GM15510 (cell line): ENCODE results near the gene M6PR.

ENCODE experiments used
- POLR2A ChIP-seq: IDR thresholded peaks from 3 replicates; pipeline ENCODE4 v1.6.1; 2011; ENCODE audit warnings: borderline replicate concordance; ENCODE audit not compliant: insufficient read length; ENCODE audit errors: extremely low read depth

The M6PR gene

GRCh38 chr12:8894986-8895385, 54.5 kb downstream of the M6PR start:
- TF ChIP-seq POLR2A, result no peak

- TF ChIP-seq POLR2A, result no peak
Observed at GRCh38 chr12:8894378-8894777, 55.1 kb downstream of the M6PR start.

- no peak for TF ChIP-seq POLR2A
Observed at GRCh38 chr12:8891976-8892375, 57.5 kb downstream of the M6PR start.
